A549 (cell line): ENCODE data around the gene POC1A.

ENCODE experiments used
- HOXB13 ChIP-seq: fragments of 250-450 bp; sonication (Bioruptor Pico); IDR thresholded peaks from 2 replicates; pipeline ENCODE4 v1.5.0; 2020; ENCODE audit warnings: low read depth, mild to moderate bottlenecking, moderate library complexity
- JUN ChIP-seq, 2 experiments: fragments of >200 bp; sonication (Bioruptor Twin); formaldehyde crosslinking; IDR thresholded peaks; 2 replicates in 1 of 2; 3 replicates in 1 of 2; pipeline ENCODE4 v1.6.1; 2016 to 2017
- KDM1A ChIP-seq: fragments of 200-600 bp; sonication (generic); IDR thresholded peaks from 2 replicates; pipeline ENCODE4 v1.6.1; 2016; ENCODE audit warnings: low read depth, mild to moderate bottlenecking
- MAZ ChIP-seq: fragments of 150-350 bp; IDR thresholded peaks from 2 replicates; pipeline ENCODE4 v1.6.1; 2014; ENCODE audit warnings: antibody characterized with exemption, low read depth, low read length, borderline replicate concordance
- RAD21 ChIP-seq, 2 experiments: fragments of >200 bp in 1 of 2; sonication (Bioruptor Twin) in 1 of 2; formaldehyde crosslinking in 1 of 2; IDR thresholded peaks in 1 of 2; conservative IDR thresholded peaks in 1 of 2; 2 replicates in 1 of 2; 3 replicates in 1 of 2; pipeline ENCODE4 v1.6.1; 2012 to 2018; ENCODE audit warnings: inconsistent platforms in 1 of 2
- SMC3 ChIP-seq: fragments of >200 bp; sonication (Bioruptor Twin); formaldehyde crosslinking; IDR thresholded peaks from 3 replicates; pipeline ENCODE4 v1.6.1; 2018; ENCODE audit warnings: inconsistent platforms
- TF ChIP-seq, protein P1 (sequence below): fragments of >200 bp; sonication (Bioruptor Twin); formaldehyde crosslinking; IDR thresholded peaks from 3 replicates; pipeline ENCODE4 v1.5.1; 2016
- TF ChIP-seq, protein P2 (sequence below): fragments of 200-600 bp; sonication (generic); IDR thresholded peaks from 2 replicates; pipeline ENCODE4 v1.6.1; 2016; ENCODE audit warnings: antibody characterized with exemption, mild to moderate bottlenecking, moderate library complexity

DNA sequence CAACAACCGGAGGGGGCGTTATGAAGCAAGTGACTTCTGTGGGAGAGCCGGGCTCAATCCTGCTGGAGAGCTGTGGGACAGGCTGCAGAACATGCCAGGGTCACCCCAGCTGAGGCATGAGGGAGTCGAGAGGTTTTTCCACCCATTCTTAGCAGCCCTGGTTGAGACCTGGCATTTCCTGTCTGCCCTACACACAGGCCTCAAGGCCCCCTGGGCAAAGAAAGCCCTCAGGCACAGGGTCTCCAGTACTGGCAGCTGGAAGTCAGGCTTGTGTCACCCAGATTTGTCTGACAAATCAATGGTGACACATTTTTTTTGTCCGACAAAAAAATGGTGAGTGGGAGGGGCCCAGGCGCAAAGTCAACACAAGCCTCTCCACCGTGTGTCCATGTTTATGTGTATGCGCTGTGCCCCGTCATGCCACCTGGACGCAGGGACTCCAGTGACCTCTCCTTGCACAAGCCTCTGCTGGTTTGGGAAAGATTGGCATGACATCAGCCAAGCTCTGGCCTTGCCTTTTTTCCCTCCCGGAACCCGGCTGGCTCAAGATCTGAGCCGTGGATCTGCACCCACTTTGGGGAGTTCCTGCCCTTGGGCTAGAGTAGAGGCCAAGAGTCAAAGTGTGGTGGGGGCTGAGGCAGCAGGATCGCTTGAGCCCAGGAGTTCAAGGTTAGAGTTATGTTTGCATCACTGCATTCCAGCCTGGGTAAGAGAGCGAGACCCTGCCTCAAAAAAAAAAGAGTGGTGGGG lies 22.9 kb upstream of the POC1A start:
- TF ChIP-seq SMC3 (no peak), HOXB13 (no peak), MAZ (no peak), KDM1A (no peak), RAD21 (conservative IDR thresholded peaks at IDR 0.05 in 1 of 2, IDR thresholded peaks at IDR 0.05 in 1 of 2) (no peak), JUN (IDR thresholded peaks at IDR 0.05) (no peak)
- TF ChIP-seq, protein P1, sequence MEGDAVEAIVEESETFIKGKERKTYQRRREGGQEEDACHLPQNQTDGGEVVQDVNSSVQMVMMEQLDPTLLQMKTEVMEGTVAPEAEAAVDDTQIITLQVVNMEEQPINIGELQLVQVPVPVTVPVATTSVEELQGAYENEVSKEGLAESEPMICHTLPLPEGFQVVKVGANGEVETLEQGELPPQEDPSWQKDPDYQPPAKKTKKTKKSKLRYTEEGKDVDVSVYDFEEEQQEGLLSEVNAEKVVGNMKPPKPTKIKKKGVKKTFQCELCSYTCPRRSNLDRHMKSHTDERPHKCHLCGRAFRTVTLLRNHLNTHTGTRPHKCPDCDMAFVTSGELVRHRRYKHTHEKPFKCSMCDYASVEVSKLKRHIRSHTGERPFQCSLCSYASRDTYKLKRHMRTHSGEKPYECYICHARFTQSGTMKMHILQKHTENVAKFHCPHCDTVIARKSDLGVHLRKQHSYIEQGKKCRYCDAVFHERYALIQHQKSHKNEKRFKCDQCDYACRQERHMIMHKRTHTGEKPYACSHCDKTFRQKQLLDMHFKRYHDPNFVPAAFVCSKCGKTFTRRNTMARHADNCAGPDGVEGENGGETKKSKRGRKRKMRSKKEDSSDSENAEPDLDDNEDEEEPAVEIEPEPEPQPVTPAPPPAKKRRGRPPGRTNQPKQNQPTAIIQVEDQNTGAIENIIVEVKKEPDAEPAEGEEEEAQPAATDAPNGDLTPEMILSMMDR, result no peak
- TF ChIP-seq, protein P2, sequence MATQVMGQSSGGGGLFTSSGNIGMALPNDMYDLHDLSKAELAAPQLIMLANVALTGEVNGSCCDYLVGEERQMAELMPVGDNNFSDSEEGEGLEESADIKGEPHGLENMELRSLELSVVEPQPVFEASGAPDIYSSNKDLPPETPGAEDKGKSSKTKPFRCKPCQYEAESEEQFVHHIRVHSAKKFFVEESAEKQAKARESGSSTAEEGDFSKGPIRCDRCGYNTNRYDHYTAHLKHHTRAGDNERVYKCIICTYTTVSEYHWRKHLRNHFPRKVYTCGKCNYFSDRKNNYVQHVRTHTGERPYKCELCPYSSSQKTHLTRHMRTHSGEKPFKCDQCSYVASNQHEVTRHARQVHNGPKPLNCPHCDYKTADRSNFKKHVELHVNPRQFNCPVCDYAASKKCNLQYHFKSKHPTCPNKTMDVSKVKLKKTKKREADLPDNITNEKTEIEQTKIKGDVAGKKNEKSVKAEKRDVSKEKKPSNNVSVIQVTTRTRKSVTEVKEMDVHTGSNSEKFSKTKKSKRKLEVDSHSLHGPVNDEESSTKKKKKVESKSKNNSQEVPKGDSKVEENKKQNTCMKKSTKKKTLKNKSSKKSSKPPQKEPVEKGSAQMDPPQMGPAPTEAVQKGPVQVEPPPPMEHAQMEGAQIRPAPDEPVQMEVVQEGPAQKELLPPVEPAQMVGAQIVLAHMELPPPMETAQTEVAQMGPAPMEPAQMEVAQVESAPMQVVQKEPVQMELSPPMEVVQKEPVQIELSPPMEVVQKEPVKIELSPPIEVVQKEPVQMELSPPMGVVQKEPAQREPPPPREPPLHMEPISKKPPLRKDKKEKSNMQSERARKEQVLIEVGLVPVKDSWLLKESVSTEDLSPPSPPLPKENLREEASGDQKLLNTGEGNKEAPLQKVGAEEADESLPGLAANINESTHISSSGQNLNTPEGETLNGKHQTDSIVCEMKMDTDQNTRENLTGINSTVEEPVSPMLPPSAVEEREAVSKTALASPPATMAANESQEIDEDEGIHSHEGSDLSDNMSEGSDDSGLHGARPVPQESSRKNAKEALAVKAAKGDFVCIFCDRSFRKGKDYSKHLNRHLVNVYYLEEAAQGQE, result no peak
